Tibial artery (tissue), 4 donors: ENCODE measurements around the gene RALGPS1.

Experiments used
- DNase-seq, 2 donors: peaks; one replicate each; pipeline ENCODE4 v3.0.0-alpha.2; 2019
- H3K27ac ChIP-seq, 2 donors: fragments of 200-600 bp; sonication (generic) in 1 of 2; 1 replicate in 1 of 2; 2 replicates in 1 of 2; pipeline ENCODE4 v1.5.1; 2018 to 2019; ENCODE audit warnings: mild to moderate bottlenecking in 1 of 2
- H3K27me3 ChIP-seq, 2 donors: fragments of 200-600 bp; sonication (generic) in 1 of 2; one replicate each; pipeline versions ENCODE4 v1.5.1 to v1.6.0; 2016 to 2019
- H3K36me3 ChIP-seq, 3 donors: fragments of 200-600 bp; sonication (generic) in 2 of 3; one replicate each; pipeline ENCODE4 v1.5.1; 2016 to 2019; ENCODE audit warnings: mild to moderate bottlenecking in 2 of 3
- H3K4me1 ChIP-seq, 4 donors: fragments of 200-600 bp; sonication (generic) in 2 of 4; 1 replicate in 3 of 4; 2 replicates in 1 of 4; pipeline ENCODE4 v1.5.1; 2016 to 2019
- H3K4me3 ChIP-seq, 2 donors: fragments of 200-600 bp; sonication (generic) in 1 of 2; 1 replicate in 1 of 2; 2 replicates in 1 of 2; pipeline ENCODE4 v1.5.1; 2018 to 2019; ENCODE audit warnings: mild to moderate bottlenecking in 2 of 2
- H3K9me3 ChIP-seq, 3 donors: fragments of 200-600 bp; sonication (generic) in 1 of 3; one replicate each; pipeline ENCODE4 v1.5.1; 2016 to 2019
- intact Hi-C: fragments of 100-400 bp; cut with DNase I; formaldehyde crosslinking; loops from one replicate; pipeline ENCODE4 v1.15.0; 2023; ENCODE audit warnings: low total_unique reads
- TF ChIP-seq, protein P1 (sequence below), 2 experiments: fragments of 200-600 bp in 1 of 2; fragments of 450-650 bp in 1 of 2; IDR thresholded peaks; one replicate each; pipeline ENCODE4 v1.5.1; 2017 to 2019; ENCODE audit warnings: antibody characterized with exemption in 2 of 2, mild to moderate bottlenecking in 1 of 2, moderate library complexity in 1 of 2

Gene RALGPS1

GRCh38 chr9:127162864-127163365 is 248.3 kb downstream of the RALGPS1 start:
- no peaks in the 10 kb centered on the region for H3K36me3 ChIP-seq
- no peak overlapping the region for H3K4me3 ChIP-seq
- H3K27me3 ChIP-seq, result no peaks in the 10 kb centered on the region
- H3K27ac ChIP-seq, result no peak overlapping the region
- H3K9me3 ChIP-seq, result no peaks in the 10 kb centered on the region
- DNase-seq, result peak in 1 of 2 donors; percentile 13
- H3K4me1 ChIP-seq, result peaks cover 0 to 10% (median 0%) of the 10 kb centered on the region in 4 donors
- intact Hi-C loops, result no loop called here
- TF ChIP-seq, protein P1, sequence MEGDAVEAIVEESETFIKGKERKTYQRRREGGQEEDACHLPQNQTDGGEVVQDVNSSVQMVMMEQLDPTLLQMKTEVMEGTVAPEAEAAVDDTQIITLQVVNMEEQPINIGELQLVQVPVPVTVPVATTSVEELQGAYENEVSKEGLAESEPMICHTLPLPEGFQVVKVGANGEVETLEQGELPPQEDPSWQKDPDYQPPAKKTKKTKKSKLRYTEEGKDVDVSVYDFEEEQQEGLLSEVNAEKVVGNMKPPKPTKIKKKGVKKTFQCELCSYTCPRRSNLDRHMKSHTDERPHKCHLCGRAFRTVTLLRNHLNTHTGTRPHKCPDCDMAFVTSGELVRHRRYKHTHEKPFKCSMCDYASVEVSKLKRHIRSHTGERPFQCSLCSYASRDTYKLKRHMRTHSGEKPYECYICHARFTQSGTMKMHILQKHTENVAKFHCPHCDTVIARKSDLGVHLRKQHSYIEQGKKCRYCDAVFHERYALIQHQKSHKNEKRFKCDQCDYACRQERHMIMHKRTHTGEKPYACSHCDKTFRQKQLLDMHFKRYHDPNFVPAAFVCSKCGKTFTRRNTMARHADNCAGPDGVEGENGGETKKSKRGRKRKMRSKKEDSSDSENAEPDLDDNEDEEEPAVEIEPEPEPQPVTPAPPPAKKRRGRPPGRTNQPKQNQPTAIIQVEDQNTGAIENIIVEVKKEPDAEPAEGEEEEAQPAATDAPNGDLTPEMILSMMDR (IDR thresholded peaks at IDR 0.05), result no peak

DNA sequence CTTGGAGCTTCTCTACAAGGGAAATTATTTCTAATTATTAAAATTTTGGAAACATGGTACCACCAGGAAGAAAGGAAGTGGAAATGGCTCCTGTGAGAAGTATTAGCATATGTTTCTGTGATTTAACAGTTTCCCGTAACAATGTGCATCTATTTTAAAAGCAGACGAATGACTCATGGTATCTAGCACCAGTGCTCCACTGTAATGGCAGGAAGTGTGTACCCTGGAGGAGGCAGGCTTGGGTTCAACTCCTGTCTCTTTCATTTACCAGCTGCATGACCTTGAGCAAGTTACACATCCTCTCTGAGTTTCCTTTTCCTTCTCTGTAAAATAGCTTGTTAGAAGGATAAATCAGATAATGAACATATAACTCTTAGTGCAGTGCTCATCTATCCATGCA is 248.8 kb downstream of the RALGPS1 start:
- TF ChIP-seq, protein P1 (IDR thresholded peaks at IDR 0.05), result no peak
- no peak for DNase-seq
- H3K27ac ChIP-seq, result no peak overlapping the region

GRCh38 chr9:127165116-127165515 is 250.5 kb downstream of the RALGPS1 start:
- no peaks in the 10 kb centered on the region for H3K27me3 ChIP-seq
- H3K4me3 ChIP-seq, result no peak overlapping the region
- H3K4me1 ChIP-seq, result peaks cover 0 to 10% (median 0%) of the 10 kb centered on the region in 4 donors
- H3K9me3 ChIP-seq, result no peaks in the 10 kb centered on the region
- TF ChIP-seq, protein P1 (IDR thresholded peaks at IDR 0.05), result no peak
- intact Hi-C loops, result no loop called here
- DNase-seq, result peak in 1 of 2 donors; percentile 33
- H3K27ac ChIP-seq, result no peak overlapping the region
- no peaks in the 10 kb centered on the region for H3K36me3 ChIP-seq

More for the DNA sequence above, 248.8 kb downstream of the RALGPS1 start:
- Histone ChIP-seq H3K4me3 (no peak overlapping the region), H3K9me3 (no peaks in the 10 kb centered on the region), H3K27me3 (no peaks in the 10 kb centered on the region), H3K4me1 (peaks cover 0 to 10% (median 0%) of the 10 kb centered on the region in 4 donors), H3K36me3 (no peaks in the 10 kb centered on the region)
- intact Hi-C loops, result no loop called here

DNA sequence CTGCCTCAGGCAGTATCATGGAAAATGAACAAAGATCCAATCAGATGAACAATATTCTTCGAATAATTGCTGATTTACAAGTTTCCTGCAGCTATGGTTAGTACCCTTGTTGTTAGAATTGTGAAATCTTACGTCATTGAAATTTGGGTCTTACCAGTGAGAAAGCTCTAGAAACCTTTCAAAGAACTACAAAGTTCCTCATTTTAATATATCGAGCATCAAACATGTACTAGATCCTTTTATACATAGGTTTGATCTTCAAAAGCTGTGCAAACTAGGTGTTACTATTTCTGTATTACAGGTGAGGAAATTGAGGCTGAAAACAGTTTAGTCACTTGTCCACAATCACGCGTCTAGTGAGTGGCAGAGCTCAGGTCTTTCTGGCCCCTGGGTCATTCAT is 251.5 kb downstream of the RALGPS1 start:
- intact Hi-C loops, result no loop called here
- Histone ChIP-seq H3K9me3 (no peaks in the 10 kb centered on the region), H3K4me1 (peaks cover 0 to 10% (median 0%) of the 10 kb centered on the region in 4 donors), H3K27me3 (no peaks in the 10 kb centered on the region), H3K36me3 (no peaks in the 10 kb centered on the region), H3K4me3 (no peak overlapping the region), H3K27ac (no peak overlapping the region)
- DNase-seq, result no peak
- TF ChIP-seq, protein P1 (IDR thresholded peaks at IDR 0.05), result no peak

DNA sequence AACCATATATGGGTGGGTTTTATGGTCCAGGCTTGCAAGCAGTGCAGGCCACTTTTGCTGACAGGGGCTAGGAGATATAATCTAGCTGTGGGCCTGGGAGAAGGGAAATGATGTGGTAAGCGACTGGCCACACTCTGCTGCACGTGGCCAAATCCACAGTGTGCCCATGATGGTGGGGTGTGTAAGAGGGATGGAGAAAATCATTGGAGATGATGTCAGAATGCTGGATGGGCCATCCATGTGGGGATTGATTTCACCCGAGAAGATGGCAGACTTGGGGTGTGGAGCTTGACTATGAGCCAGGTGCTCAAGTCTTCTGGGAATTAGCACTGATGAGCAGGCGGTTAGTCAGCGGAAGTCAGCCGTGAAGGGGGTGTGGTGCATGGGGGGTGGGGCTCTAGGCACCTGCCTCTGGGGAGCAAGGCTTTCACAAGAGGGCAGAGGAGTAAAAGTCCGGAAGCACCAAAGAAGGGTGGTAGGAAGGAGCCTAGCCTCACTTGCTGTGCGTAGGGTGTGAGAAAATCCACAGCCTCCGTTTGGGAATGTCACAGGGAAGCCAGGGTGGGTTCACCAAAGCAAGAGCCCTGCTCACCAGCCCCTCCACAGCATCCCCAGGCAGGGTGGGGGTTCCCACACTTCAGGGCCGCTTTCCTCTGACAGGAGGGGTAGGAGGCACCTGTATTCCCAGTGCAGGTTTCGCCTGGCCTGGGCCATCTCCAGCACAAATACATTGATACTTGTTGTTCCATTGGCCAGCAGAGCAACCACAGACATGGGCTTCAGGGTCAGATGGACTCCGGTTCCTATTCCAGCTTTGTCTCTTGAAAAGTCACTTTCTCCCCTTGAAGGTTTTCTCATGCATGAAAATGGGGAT is 252.3 kb downstream of the RALGPS1 start:
- Histone ChIP-seq H3K9me3 (no peaks in the 10 kb centered on the region), H3K4me3 (no peak overlapping the region), H3K4me1 (peaks cover 0 to 10% (median 0%) of the 10 kb centered on the region in 4 donors), H3K27ac (no peak overlapping the region), H3K36me3 (no peaks in the 10 kb centered on the region), H3K27me3 (no peaks in the 10 kb centered on the region)
- DNase-seq, result peak in 1 of 2 donors; percentile 53
- intact Hi-C loops, result no loop called here
- TF ChIP-seq, protein P1 (IDR thresholded peaks at IDR 0.05), result no peak
